Measurements from ENCODE around the gene SLC39A11.
"Not testable (repeated sequence)": the region's sequence is repeated elsewhere in the genome, so short reads cannot be mapped to it uniquely, and the experiment has no call there.

Gene SLC39A11

DNA sequence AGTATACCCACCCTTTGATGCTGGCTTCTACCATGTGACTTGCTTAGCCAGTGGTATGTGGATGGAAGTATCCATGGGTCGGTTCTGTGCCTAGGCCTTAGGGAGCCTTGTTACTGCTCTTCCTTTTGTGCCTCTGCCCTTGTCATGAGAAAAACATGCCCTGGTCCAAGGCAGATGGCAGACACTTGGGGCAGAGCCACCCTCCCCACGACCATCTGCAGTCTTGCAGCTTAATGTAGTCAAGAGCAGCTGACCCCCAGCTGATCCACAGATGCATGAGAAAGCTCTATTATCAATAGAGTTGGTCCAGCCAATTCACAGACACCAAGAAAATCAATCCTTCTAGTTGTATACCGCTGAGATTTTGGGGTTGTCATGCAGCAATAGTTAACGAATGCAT is 95.7 kb downstream of the SLC39A11 start:
- no peak for DNase-seq (ENCODE audit: low read depth in 1 of 2, low spot score in 1 of 2)
- no peak overlapping the region for H3K4me3 ChIP-seq (replicated peaks; ENCODE audit: insufficient read depth, low read length)
- H3K27ac ChIP-seq (replicated peaks) = no peak overlapping the region
- TF ChIP-seq SPI1 (IDR thresholded peaks at IDR 0.05; ENCODE audit: borderline replicate concordance, low read depth) = no peak
- TF ChIP-seq, protein P1, sequence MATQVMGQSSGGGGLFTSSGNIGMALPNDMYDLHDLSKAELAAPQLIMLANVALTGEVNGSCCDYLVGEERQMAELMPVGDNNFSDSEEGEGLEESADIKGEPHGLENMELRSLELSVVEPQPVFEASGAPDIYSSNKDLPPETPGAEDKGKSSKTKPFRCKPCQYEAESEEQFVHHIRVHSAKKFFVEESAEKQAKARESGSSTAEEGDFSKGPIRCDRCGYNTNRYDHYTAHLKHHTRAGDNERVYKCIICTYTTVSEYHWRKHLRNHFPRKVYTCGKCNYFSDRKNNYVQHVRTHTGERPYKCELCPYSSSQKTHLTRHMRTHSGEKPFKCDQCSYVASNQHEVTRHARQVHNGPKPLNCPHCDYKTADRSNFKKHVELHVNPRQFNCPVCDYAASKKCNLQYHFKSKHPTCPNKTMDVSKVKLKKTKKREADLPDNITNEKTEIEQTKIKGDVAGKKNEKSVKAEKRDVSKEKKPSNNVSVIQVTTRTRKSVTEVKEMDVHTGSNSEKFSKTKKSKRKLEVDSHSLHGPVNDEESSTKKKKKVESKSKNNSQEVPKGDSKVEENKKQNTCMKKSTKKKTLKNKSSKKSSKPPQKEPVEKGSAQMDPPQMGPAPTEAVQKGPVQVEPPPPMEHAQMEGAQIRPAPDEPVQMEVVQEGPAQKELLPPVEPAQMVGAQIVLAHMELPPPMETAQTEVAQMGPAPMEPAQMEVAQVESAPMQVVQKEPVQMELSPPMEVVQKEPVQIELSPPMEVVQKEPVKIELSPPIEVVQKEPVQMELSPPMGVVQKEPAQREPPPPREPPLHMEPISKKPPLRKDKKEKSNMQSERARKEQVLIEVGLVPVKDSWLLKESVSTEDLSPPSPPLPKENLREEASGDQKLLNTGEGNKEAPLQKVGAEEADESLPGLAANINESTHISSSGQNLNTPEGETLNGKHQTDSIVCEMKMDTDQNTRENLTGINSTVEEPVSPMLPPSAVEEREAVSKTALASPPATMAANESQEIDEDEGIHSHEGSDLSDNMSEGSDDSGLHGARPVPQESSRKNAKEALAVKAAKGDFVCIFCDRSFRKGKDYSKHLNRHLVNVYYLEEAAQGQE (IDR thresholded peaks at IDR 0.05; ENCODE audit: insufficient replicate concordance, low read depth) = no peak
- TF ChIP-seq, protein P2, sequence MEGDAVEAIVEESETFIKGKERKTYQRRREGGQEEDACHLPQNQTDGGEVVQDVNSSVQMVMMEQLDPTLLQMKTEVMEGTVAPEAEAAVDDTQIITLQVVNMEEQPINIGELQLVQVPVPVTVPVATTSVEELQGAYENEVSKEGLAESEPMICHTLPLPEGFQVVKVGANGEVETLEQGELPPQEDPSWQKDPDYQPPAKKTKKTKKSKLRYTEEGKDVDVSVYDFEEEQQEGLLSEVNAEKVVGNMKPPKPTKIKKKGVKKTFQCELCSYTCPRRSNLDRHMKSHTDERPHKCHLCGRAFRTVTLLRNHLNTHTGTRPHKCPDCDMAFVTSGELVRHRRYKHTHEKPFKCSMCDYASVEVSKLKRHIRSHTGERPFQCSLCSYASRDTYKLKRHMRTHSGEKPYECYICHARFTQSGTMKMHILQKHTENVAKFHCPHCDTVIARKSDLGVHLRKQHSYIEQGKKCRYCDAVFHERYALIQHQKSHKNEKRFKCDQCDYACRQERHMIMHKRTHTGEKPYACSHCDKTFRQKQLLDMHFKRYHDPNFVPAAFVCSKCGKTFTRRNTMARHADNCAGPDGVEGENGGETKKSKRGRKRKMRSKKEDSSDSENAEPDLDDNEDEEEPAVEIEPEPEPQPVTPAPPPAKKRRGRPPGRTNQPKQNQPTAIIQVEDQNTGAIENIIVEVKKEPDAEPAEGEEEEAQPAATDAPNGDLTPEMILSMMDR (IDR thresholded peaks at IDR 0.05; ENCODE audit: insufficient read depth, low read length) = no peak
- no peak for TF ChIP-seq GABPA (IDR thresholded peaks at IDR 0.05; ENCODE audit: low read depth)
- no peak for TF ChIP-seq POLR2AphosphoS5 (IDR thresholded peaks at IDR 0.05; ENCODE audit: low read depth)
- H3K27me3 ChIP-seq (ENCODE audit: insufficient read depth, poor library complexity, severe bottlenecking) = no peaks in the 10 kb centered on the region

DNA sequence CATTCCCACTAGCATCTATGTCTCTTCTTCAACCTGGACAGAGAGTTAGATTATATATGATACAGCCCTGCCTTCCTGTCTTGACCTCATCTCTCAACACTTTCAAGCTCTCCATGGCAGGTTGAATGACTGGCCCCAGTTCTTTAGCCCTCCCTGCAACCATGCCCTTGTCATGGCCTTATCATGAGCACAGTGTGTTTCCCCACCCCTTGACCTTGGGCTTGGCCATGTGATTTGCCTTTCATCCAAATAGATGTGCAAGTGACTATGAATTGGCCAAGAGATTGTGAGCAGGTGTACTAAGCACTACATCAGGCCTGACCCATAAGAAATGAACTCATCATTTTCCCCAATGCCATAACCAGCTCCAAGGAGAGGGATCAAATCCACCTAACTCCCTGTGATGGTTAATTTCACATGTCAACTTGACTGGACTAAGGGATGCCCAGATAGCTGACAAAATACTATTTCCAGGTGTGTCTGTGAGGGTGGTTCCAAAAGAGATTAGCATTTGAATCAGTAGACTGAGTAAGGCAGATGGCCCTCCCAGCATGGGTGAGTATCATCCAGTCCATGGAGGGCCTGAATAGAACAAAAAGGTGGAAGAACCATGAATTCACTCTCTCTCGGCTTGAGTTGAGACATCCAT is 97.4 kb downstream of the SLC39A11 start:
- Histone ChIP-seq H3K4me3 (replicated peaks; ENCODE audit: insufficient read depth, low read length) (no peak overlapping the region), H3K27ac (replicated peaks) (no peak overlapping the region), H3K27me3 (ENCODE audit: insufficient read depth, poor library complexity, severe bottlenecking) (no peaks in the 10 kb centered on the region)
- TF ChIP-seq GABPA (IDR thresholded peaks at IDR 0.05; ENCODE audit: low read depth) = no peak
- no peak for TF ChIP-seq POLR2AphosphoS5 (IDR thresholded peaks at IDR 0.05; ENCODE audit: low read depth)
- TF ChIP-seq, protein P1 (IDR thresholded peaks at IDR 0.05; ENCODE audit: insufficient replicate concordance, low read depth) = no peak
- TF ChIP-seq SPI1 (IDR thresholded peaks at IDR 0.05; ENCODE audit: borderline replicate concordance, low read depth) = no peak
- TF ChIP-seq, protein P2 (IDR thresholded peaks at IDR 0.05; ENCODE audit: insufficient read depth, low read length) = no peak
- DNase-seq (ENCODE audit: low read depth in 1 of 2, low spot score in 1 of 2) = no peak

DNA sequence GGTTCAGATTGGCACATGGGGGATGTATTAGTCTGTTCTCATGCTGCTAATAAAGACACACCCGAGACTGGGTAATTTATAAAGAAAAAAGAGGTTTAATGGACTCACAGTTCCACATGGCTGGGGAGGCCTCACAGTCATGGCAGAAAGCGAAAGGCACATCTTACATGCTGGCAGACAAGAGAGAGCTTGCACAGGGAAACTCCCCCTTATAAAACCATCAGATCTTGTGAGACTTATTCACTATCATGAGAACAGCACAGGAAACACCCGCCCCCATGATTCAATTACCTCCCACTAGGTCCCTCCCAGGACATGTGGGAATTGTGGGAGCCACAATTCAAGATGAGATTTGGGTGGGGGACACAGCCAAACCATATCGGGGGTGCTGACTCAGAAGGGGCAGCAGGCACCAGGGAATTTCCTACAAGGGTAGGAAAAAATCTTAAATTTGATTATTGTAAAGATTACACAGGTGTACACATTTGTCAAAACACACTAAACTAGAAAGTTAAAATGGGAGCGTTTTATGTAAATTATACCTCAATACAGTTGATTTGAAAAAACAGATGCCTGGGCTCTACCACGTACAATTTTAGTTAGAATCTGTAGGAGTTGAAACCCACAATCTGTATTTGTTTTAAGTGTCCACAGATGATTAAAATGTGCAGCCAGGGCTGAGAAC is 99.6 kb downstream of the SLC39A11 start:
- H3K27me3 ChIP-seq (ENCODE audit: insufficient read depth, poor library complexity, severe bottlenecking); DNase-seq (ENCODE audit: low read depth in 1 of 2, low spot score in 1 of 2); H3K27ac ChIP-seq (replicated peaks); H3K4me3 ChIP-seq (replicated peaks; ENCODE audit: insufficient read depth, low read length): not testable (repeated sequence)

DNA sequence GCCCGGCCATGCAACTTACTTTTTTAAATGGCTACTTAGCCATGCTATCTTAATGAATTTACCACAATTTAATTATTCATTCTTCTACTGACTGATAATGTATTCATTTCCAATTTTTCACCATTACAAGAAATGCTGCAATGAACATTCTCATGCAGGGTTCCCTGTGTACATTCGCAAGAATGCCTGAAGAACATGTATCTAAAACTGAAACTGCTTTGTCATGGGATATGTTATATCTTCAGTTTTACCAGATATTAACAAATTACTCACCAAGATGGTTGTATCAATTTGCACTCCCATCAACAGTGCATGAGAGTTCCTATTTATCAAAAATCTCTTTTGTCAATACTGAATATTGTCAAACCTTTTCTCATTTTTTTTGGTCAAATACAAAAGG is 100.8 kb downstream of the SLC39A11 start:
- no peak for DNase-seq (ENCODE audit: low read depth in 1 of 2, low spot score in 1 of 2)
- TF ChIP-seq, protein P1 (IDR thresholded peaks at IDR 0.05; ENCODE audit: insufficient replicate concordance, low read depth) = no peak
- TF ChIP-seq SPI1 (IDR thresholded peaks at IDR 0.05; ENCODE audit: borderline replicate concordance, low read depth) (no peak), GABPA (IDR thresholded peaks at IDR 0.05; ENCODE audit: low read depth) (no peak), POLR2AphosphoS5 (IDR thresholded peaks at IDR 0.05; ENCODE audit: low read depth) (no peak)
- TF ChIP-seq, protein P2 (IDR thresholded peaks at IDR 0.05; ENCODE audit: insufficient read depth, low read length) = no peak
- Histone ChIP-seq H3K27ac (replicated peaks) (no peak overlapping the region), H3K27me3 (ENCODE audit: insufficient read depth, poor library complexity, severe bottlenecking) (no peaks in the 10 kb centered on the region), H3K4me3 (replicated peaks; ENCODE audit: insufficient read depth, low read length) (no peak overlapping the region)

Measured in HL-60 (cell line).